WTC11 (cell line): ENCODE data around the gene PTPRS. TPM values are rescaled to one million over a fixed set of nuclear protein-coding genes. Genes with fewer than 3 reads are reported as not detected.

Source experiments
- ATAC-seq: fragments of 200-7000 bp; cut with Tn5 transposase; 2 replicates; pipeline ENCODE4 v1.10.0; 2021; ENCODE audit warnings: mild to moderate bottlenecking, moderate library complexity
- CTCF ChIA-PET: fragments of 300-600 bp; sonication (Branson Sonifier 250); formaldehyde crosslinking; loops from one replicate; lab custom pipeline; 2021; ENCODE audit warnings: antibody characterized with exemption; lab: Charles Lee
- POLR2A ChIA-PET: fragments of 350-600 bp; sonication (Branson Sonifier 250); formaldehyde crosslinking; loops from one replicate; lab custom pipeline; 2021; ENCODE audit warnings: antibody characterized with exemption; lab: Charles Lee
- DNase-seq: peaks from one replicate; pipeline ENCODE4 v3.0.0; 2021; ENCODE audit warnings: low spot score
- H3K27ac Mint-ChIP-seq: 2 replicates; pipeline ENCODE4 v1.8.0; 2021; ENCODE audit warnings: mixed read lengths
- H3K27me3 Mint-ChIP-seq: 2 replicates; pipeline ENCODE4 v1.8.0; 2021; ENCODE audit warnings: low read depth, mild to moderate bottlenecking, moderate library complexity, mixed read lengths
- H3K36me3 Mint-ChIP-seq: 2 replicates; pipeline ENCODE4 v1.8.0; 2021; ENCODE audit warnings: mixed read lengths
- H3K4me1 Mint-ChIP-seq: 2 replicates; pipeline ENCODE4 v1.8.0; 2022; ENCODE audit warnings: mixed read lengths
- H3K4me3 Mint-ChIP-seq: 2 replicates; pipeline ENCODE4 v1.8.0; 2021; ENCODE audit warnings: mild to moderate bottlenecking, moderate library complexity, mixed read lengths
- H3K9me3 Mint-ChIP-seq: 2 replicates; pipeline ENCODE4 v1.8.0; 2021; ENCODE audit warnings: mixed read lengths
- MAX ChIP-seq: sonication (generic); formaldehyde crosslinking; IDR thresholded peaks from 2 replicates; pipeline ENCODE4 v1.8.0; 2022; ENCODE audit warnings: mild to moderate bottlenecking, missing genetic modification reagents
- PRDM15 ChIP-seq: sonication (generic); formaldehyde crosslinking; IDR thresholded peaks from 2 replicates; pipeline ENCODE4 v1.8.0; 2022; ENCODE audit warnings: missing genetic modification reagents
- PRRX2 ChIP-seq: fragments of 250-450 bp; sonication (Bioruptor Pico); IDR thresholded peaks from 2 replicates; pipeline ENCODE4 v1.8.0; 2021; ENCODE audit warnings: mild to moderate bottlenecking
- SP1 ChIP-seq: sonication (generic); formaldehyde crosslinking; conservative IDR thresholded peaks from 2 replicates; pipeline ENCODE4 v1.8.1; 2022; ENCODE audit warnings: missing genetic modification reagents
- ZNF138 ChIP-seq: sonication (generic); formaldehyde crosslinking; conservative IDR thresholded peaks from 2 replicates; pipeline ENCODE4 v1.8.1; 2022; ENCODE audit warnings: mild to moderate bottlenecking, moderate library complexity, missing genetic modification reagents
- ZSCAN18 ChIP-seq: fragments of 250-450 bp; sonication (Bioruptor Pico); IDR thresholded peaks from 2 replicates; pipeline ENCODE4 v2.1.2; 2022; ENCODE audit warnings: mild to moderate bottlenecking, moderate library complexity
- total RNA-seq: library from RNA; stranded (reverse); gene quantifications from 3 replicates; pipeline ENCODE4 v1.2.3, GENCODE V29; 2021
- TF ChIP-seq, protein P1 (sequence below): sonication (generic); formaldehyde crosslinking; IDR thresholded peaks from 2 replicates; pipeline ENCODE4 v1.8.1; 2022; ENCODE audit warnings: mild to moderate bottlenecking, missing genetic modification reagents, moderate library complexity, borderline replicate concordance
- TF ChIP-seq, protein P2 (sequence below): sonication (generic); formaldehyde crosslinking; IDR thresholded peaks from 2 replicates; pipeline ENCODE4 v1.8.0; 2022; ENCODE audit warnings: mild to moderate bottlenecking, missing genetic modification reagents

PTPRS gene
- total RNA-seq, 1 experiment from 2014 or later: 201 TPM

DNA sequence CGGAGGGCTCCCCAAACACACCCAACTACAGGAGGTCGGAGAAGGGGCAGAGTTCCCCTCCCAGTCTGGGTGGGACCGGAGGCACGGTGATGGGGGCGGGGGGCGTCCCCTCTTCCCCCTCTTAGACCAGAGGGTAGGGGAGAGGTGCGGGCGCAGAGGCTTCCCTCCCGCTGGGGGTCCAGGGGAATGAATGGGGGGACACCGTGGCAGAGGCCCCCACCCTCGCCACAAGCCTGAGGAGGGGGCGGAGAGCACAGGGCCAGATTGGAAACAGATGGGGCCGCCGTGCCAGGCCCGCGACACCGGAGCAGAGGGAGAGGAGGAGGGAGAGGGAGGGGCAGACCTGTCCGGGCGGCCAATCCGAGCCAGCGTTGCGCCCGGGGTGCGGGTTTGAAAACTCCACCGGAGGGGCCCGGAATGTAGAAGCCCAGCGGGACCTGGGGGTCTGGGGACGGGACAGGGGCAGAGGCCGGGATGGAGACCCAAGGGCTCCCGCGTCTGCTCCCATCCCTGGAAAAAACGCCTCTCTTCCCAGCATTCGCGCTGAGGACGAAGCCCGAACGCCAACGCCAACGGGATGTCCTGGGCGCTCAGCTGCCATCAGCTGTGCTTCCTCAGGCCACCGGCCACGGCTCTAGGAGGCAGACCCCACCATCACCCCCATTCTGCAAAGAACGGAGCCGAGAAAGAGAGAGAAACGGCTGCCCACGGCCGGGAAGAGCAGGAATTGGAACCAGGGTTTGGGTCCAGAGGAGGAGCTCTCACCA, 46.8 kb downstream of the PTPRS start (continued):
- TF ChIP-seq PRDM15 (CRISPR knock-in tag): no peak
- peak; percentile 30; the same call in 1 of the 2 replicates for TF ChIP-seq MAX (CRISPR knock-in tag)
- peak; percentile 7; the same call in 1 of the 2 replicates for TF ChIP-seq SP1 (CRISPR knock-in tag)
- no peak for TF ChIP-seq ZNF138 (CRISPR knock-in tag)

- Mint-ChIP-seq H3K4me3 (peak overlapping the region; percentile 79), H3K4me1 (peaks cover 22% of the 10 kb centered on the region), H3K9me3 (no peaks in the 10 kb centered on the region), H3K27ac (no peak overlapping the region), H3K36me3 (no peaks in the 10 kb centered on the region), H3K27me3 (no peaks in the 10 kb centered on the region)
- CTCF ChIA-PET: interaction anchor here (0.5 to 2.1 kb wide), 21 partner anchors 11 to 725 kb away, joined by 3 to 9 read pairs (median 3); no protein-coding TSS in a partner anchor
- DNase-seq (peak; percentile 78), ATAC-seq (peak; percentile 71)
- TF ChIP-seq, protein P1, sequence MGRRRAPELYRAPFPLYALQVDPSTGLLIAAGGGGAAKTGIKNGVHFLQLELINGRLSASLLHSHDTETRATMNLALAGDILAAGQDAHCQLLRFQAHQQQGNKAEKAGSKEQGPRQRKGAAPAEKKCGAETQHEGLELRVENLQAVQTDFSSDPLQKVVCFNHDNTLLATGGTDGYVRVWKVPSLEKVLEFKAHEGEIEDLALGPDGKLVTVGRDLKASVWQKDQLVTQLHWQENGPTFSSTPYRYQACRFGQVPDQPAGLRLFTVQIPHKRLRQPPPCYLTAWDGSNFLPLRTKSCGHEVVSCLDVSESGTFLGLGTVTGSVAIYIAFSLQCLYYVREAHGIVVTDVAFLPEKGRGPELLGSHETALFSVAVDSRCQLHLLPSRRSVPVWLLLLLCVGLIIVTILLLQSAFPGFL (CRISPR knock-in tag): no peak
- TF ChIP-seq PRRX2 (CRISPR knock-in tag): no peak
- no peak; the same call in 1 of the 2 replicates for TF ChIP-seq SP1 (CRISPR knock-in tag)
- TF ChIP-seq, protein P2, sequence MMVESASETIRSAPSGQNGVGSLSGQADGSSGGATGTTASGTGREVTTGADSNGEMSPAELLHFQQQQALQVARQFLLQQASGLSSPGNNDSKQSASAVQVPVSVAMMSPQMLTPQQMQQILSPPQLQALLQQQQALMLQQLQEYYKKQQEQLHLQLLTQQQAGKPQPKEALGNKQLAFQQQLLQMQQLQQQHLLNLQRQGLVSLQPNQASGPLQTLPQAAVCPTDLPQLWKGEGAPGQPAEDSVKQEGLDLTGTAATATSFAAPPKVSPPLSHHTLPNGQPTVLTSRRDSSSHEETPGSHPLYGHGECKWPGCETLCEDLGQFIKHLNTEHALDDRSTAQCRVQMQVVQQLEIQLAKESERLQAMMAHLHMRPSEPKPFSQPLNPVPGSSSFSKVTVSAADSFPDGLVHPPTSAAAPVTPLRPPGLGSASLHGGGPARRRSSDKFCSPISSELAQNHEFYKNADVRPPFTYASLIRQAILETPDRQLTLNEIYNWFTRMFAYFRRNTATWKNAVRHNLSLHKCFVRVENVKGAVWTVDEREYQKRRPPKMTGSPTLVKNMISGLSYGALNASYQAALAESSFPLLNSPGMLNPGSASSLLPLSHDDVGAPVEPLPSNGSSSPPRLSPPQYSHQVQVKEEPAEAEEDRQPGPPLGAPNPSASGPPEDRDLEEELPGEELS (CRISPR knock-in tag): no peak
- POLR2A ChIA-PET: interaction anchor here (0.5 to 1.3 kb wide), 4 partner anchors 9 to 153 kb away, joined by 3 to 12 read pairs (median 4); partner anchors contain the start of gene PTPRS
These were observed 47.6 kb downstream of the PTPRS start for GRCh38 chr19:5292822-5293611.

- no peak for DNase-seq
- ATAC-seq: peak; percentile 18; the same call in 1 of the 2 replicates
- H3K36me3 Mint-ChIP-seq: no peaks in the 10 kb centered on the region
- POLR2A ChIA-PET: interaction anchor here (0.7 to 1.3 kb wide), 3 partner anchors 10 to 48 kb away, joined by 3 to 5 read pairs (median 4); partner anchors contain the start of gene PTPRS
- no peak for TF ChIP-seq ZSCAN18 (CRISPR knock-in tag)
- peak; percentile 6; the same call in 1 of the 2 replicates for TF ChIP-seq SP1 (CRISPR knock-in tag)
- CTCF ChIA-PET: interaction anchor here (0.6 to 2.1 kb wide), 19 partner anchors 10 to 726 kb away, joined by 3 to 9 read pairs (median 4); no protein-coding TSS in a partner anchor
- peaks cover 22% of the 10 kb centered on the region for H3K4me1 Mint-ChIP-seq
- H3K9me3 Mint-ChIP-seq: no peaks in the 10 kb centered on the region
- no peaks in the 10 kb centered on the region for H3K27me3 Mint-ChIP-seq
- H3K27ac Mint-ChIP-seq: no peak overlapping the region
- H3K4me3 Mint-ChIP-seq: peak overlapping the region; percentile 68
These were observed 48.2 kb downstream of the PTPRS start for GRCh38 chr19:5292453-5292821.
